ENCODE data around the gene SSTR3. TPM values are rescaled to one million over a fixed set of nuclear protein-coding genes. Genes with fewer than 3 reads are reported as not detected.
A peak's percentile ranks its signal among the peaks of the same experiment; 100 is the strongest.

The SSTR3 gene
- total RNA-seq, 1 donor from 2014 or later, result not detected

DNA sequence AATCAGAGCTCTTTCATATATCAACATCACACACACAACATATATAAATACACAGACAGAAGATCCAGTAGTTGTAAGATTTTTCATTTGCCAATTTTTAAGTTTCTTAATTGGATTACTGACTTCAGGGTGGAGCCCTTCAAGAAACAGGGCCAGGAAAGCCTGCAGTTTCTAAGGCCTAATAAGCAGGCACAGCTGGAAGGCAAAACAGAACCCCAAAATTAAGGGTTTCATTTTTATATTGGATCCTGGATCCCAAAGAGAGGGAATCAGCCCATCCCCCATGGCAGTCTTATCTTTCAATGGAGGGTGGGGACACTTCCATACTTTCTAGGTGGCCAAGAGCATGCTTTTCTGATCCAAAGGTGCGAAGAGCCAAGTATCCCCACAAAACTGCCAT, 19.5 kb downstream of the SSTR3 start:
- ATAC-seq (no peak), DNase-seq (no peak)
- Histone ChIP-seq H3K4me3 (no peak overlapping the region), H3K4me1 (peaks cover 41% of the 10 kb centered on the region), H3K9me3 (no peaks in the 10 kb centered on the region), H3K27me3 (no peaks in the 10 kb centered on the region), H3K27ac (no peak overlapping the region), H3K36me3 (no peaks in the 10 kb centered on the region)
- intact Hi-C loops (cut with DNase I), result no loop called here
- TF ChIP-seq, protein P1, sequence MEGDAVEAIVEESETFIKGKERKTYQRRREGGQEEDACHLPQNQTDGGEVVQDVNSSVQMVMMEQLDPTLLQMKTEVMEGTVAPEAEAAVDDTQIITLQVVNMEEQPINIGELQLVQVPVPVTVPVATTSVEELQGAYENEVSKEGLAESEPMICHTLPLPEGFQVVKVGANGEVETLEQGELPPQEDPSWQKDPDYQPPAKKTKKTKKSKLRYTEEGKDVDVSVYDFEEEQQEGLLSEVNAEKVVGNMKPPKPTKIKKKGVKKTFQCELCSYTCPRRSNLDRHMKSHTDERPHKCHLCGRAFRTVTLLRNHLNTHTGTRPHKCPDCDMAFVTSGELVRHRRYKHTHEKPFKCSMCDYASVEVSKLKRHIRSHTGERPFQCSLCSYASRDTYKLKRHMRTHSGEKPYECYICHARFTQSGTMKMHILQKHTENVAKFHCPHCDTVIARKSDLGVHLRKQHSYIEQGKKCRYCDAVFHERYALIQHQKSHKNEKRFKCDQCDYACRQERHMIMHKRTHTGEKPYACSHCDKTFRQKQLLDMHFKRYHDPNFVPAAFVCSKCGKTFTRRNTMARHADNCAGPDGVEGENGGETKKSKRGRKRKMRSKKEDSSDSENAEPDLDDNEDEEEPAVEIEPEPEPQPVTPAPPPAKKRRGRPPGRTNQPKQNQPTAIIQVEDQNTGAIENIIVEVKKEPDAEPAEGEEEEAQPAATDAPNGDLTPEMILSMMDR (IDR thresholded peaks at IDR 0.05), result no peak

DNA sequence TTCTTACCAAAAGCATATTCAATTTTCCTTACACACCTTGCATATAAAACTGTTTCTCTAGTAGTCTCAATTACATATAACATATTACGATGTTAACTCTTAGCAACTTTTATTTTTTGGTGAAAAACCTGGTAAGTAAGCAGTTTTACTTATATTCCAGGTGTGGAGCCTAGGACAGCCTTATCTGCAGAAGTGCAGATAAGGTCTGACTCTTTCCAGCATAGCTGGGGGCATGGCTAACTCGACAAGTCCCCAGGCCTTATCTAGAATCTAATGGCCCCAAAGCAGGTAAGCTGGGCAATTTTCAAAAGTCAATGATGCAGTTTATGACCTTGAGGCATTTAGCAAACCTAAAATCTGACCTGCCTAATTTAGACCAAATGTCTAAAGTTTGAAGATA, 20.1 kb downstream of the SSTR3 start:
- Histone ChIP-seq H3K36me3 (no peaks in the 10 kb centered on the region), H3K27ac (no peak overlapping the region), H3K4me3 (no peak overlapping the region), H3K4me1 (peaks cover 41% of the 10 kb centered on the region), H3K9me3 (no peaks in the 10 kb centered on the region), H3K27me3 (no peaks in the 10 kb centered on the region)
- DNase-seq, result no peak
- ATAC-seq, result no peak
- intact Hi-C loops (cut with DNase I), result no loop called here
- TF ChIP-seq, protein P1 (IDR thresholded peaks at IDR 0.05), result no peak

DNA sequence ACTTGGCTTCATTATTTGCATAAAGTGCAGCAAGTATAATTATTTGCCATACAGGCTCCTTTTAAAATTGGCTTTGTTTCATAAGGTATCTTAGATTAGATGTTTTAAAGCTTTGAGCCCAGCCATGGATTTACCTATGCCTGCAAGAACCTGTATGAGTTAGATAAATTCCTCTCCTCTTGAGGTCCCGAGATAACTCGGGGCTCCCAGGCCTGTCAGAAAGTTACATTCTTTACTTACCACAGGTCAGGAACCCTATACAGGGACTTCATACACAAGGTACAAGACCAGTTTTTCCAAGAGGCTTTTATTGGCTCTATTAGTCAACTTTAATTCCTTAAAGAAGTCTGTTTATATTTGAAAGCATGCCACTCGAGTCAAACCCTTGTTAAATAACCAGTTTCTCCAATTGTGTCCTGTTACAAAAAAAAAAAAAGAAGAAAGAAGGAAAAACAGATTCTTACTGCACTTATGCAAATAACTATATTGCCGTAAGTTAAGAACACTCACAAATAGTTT, 22.0 kb downstream of the SSTR3 start:
- no peak overlapping the region for H3K27ac ChIP-seq
- H3K9me3 ChIP-seq, result no peaks in the 10 kb centered on the region
- intact Hi-C loops (cut with DNase I), result no loop called here
- ATAC-seq, result no peak
- H3K36me3 ChIP-seq, result no peaks in the 10 kb centered on the region
- TF ChIP-seq, protein P1 (IDR thresholded peaks at IDR 0.05), result no peak
- H3K4me3 ChIP-seq, result no peak overlapping the region
- no peaks in the 10 kb centered on the region for H3K27me3 ChIP-seq
- H3K4me1 ChIP-seq, result peaks cover 45% of the 10 kb centered on the region
- no peak for DNase-seq

DNA sequence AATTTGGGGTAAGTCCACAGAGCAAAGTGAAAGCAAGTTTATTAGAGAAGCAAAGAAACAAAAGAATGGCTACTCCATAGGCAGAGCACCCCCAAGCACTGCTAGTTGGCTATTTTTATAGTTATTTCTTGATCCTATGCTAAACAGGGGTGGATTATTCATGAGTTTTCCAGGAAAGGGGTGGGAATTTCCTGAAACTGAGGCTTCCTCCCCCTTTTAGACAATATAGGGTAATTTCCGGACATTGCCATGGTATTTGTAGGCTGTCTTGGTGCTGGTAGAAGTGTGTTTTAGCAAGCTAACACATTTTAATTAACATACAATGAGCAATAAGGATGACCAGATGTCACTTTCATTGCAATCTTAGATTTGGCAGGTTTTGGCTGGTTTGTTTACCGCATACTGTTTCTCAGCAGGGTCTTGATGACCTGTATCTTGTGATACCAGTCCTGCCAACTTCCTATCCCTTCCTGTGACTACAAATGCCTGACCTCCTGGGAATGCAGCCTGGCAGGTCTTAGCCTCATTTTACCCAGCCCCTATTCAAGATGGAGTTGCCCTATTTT, 23.3 kb downstream of the SSTR3 start:
- Histone ChIP-seq H3K9me3 (no peaks in the 10 kb centered on the region), H3K36me3 (no peaks in the 10 kb centered on the region), H3K4me3 (no peak overlapping the region), H3K4me1 (peaks cover 46% of the 10 kb centered on the region), H3K27ac (peak overlapping the region; percentile 82), H3K27me3 (no peaks in the 10 kb centered on the region)
- intact Hi-C loops (cut with DNase I), result no loop called here
- ATAC-seq (no peak), DNase-seq (no peak)
- TF ChIP-seq, protein P1 (IDR thresholded peaks at IDR 0.05), result no peak

DNA sequence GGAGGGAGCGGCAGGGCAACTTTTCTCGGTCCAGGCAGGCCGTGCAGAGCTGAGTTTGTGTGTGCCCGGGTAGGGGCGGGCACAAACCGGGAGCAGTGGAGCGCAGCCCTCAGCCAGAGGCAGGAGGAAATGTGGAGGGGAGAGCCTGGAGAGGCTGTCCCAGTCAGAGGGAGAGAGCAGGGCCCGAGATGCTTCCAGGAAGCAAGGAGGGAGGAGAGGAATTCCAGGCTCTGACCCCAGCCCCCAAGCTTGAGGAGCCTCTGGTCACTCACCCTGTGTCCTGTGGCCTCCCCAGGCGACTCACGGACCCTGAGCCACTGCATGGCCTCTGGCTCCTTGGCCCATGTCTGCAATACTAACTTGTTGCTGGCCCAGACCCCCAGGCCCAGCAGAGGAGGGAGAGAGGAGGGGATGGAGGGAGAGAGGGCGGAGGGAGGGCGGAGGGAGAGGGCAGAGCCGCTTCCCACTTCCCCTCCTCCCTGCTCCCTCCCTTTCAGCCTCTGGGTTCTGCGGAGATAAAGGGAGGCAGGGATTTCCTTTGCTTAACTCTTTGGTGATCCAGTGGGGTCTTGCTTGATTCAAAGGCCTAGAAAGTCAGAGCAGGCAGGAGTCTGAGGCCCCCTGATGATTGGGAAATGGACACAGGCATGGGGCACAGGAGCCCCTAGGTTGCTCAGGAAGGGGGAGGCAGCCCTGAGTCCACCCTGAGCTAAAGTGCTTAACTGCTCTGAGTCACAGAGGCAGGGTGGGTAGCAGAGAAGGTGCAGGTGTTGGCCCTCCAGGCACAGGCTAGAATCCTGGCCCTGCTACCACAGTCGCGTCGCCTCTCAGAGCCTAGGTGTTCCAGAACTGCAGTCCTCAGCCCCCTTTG, 24.2 kb downstream of the SSTR3 start, which contains the start of gene C1QTNF6:
TSS of gene C1QTNF6 (minus strand) at position 357 of the 871 bp plus-strand sequence. CDS start at position 323, 34 bp downstream.
- peak; percentile 64 for ATAC-seq
- peaks cover 46% of the 10 kb centered on the region for H3K4me1 ChIP-seq

More for the DNA sequence above, 24.2 kb downstream of the SSTR3 start, which contains the start of gene C1QTNF6:
- Histone ChIP-seq H3K27me3 (no peaks in the 10 kb centered on the region), H3K4me3 (peak within 1 kb of the TSS; percentile 41), H3K9me3 (no peaks in the 10 kb centered on the region), H3K36me3 (no peaks in the 10 kb centered on the region), H3K27ac (peak within 1 kb of the TSS; percentile 82)
- TF ChIP-seq, protein P1 (IDR thresholded peaks at IDR 0.05), result no peak
- DNase-seq, result peak; percentile 64
- intact Hi-C loops (cut with DNase I), result no loop called here

Data from upper lobe of right lung (tissue), 1 donor.